Osteoblast (primary cell): ENCODE results near the gene TLE4. TPM values are rescaled to one million over a fixed set of nuclear protein-coding genes. Genes with fewer than 3 reads are reported as not detected.
"Not testable (repeated sequence)": the region's sequence is repeated elsewhere in the genome, so short reads cannot be mapped to it uniquely, and the experiment has no call there.

Experiments
- DNase-seq: peaks from one replicate; pipeline ENCODE4 v3.0.0; 2011; ENCODE audit warnings: low spot score, mixed read lengths; ENCODE audit not compliant: insufficient read length; ENCODE audit errors: missing footprints
- H2AFZ ChIP-seq: 2 replicates; pipeline ENCODE4 v1.6.0; 2011; ENCODE audit warnings: mild to moderate bottlenecking, low read length
- H3K27ac ChIP-seq: 2 replicates; pipeline ENCODE4 v1.5.1; 2011; ENCODE audit warnings: mild to moderate bottlenecking, low read depth, low read length, moderate library complexity
- H3K27me3 ChIP-seq: 2 replicates; pipeline ENCODE4 v1.6.0; 2012; ENCODE audit warnings: mild to moderate bottlenecking, control low read depth, inconsistent platforms, low read length, moderate library complexity; ENCODE audit not compliant: insufficient read depth
- H3K36me3 ChIP-seq: 2 replicates; pipeline ENCODE4 v1.5.1; 2011; ENCODE audit warnings: mild to moderate bottlenecking, low read length, control low read depth, moderate library complexity; ENCODE audit not compliant: insufficient read depth
- H3K4me1 ChIP-seq: 2 replicates; pipeline ENCODE4 v1.5.1; 2011; ENCODE audit warnings: mild to moderate bottlenecking, low read length, control low read depth, moderate library complexity; ENCODE audit not compliant: insufficient read depth
- H3K4me2 ChIP-seq: 2 replicates; pipeline ENCODE4 v1.6.0; 2011; ENCODE audit warnings: mild to moderate bottlenecking, low read length; ENCODE audit not compliant: insufficient read depth
- H3K4me3 ChIP-seq: fragments of 200-600 bp; sonication (generic); 3 replicates; pipeline ENCODE4 v1.5.1; 2012; ENCODE audit warnings: mild to moderate bottlenecking, low read length, inconsistent platforms; ENCODE audit not compliant: insufficient read depth
- H3K79me2 ChIP-seq: 2 replicates; pipeline ENCODE4 v1.6.0; 2012; ENCODE audit warnings: mild to moderate bottlenecking, low read length, control low read depth, inconsistent platforms; ENCODE audit not compliant: insufficient read depth
- H3K9me3 ChIP-seq: 2 replicates; pipeline ENCODE4 v1.5.1; 2011; ENCODE audit warnings: low read depth, low read length, control low read depth
- H4K20me1 ChIP-seq: 2 replicates; pipeline ENCODE4 v1.6.0; 2012; ENCODE audit warnings: mild to moderate bottlenecking, low read length, control low read depth; ENCODE audit not compliant: insufficient read depth
- total RNA-seq: library from RNA; depleted of rRNA; stranded (reverse); fragments of >200 nt; gene quantifications from 2 replicates; pipeline ENCODE4 v1.2.3, GENCODE V29; 2012
- TF ChIP-seq, protein P1 (sequence below): IDR thresholded peaks from 2 replicates; pipeline ENCODE4 v1.5.1; 2011; ENCODE audit warnings: mild to moderate bottlenecking, low read depth, low read length, moderate library complexity; ENCODE audit errors: extremely low read depth

Gene TLE4
- total RNA-seq, 1 donor = 62.2 TPM

DNA sequence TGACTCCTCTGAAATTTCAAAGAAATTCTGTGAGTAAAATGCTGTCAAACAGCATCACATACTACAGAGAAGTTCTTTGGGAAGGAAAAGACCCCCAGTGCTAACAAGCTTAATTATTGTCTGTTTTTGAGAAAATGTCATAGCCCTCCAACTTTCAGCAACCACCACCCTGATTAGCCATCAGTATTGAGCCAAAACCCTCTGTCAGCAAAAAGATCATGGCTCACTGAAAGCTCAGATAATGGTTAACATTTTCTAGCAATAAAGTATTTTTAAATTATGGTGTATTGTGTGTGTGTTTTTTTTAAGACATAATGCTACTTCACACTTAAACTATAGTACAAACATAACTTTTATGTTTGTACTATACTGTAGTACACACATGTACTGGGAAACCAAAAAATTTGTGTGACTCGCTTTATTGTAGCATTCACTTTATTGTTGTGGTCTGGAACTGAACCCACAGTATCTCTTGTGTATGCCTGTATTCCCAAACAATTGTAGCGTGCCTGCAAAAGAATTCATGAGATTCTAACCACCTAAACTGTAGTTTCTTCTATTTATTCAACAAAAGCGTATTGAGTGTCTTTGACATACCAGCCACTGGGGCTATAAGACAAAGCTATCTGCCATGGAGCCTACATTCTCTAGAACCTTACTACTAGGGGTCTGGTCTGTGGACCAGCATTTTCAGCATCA lies 31.6 kb downstream of the TLE4 start:
- Histone ChIP-seq H3K9me3 (no peaks in the 10 kb centered on the region), H3K4me1 (no peaks in the 10 kb centered on the region), H3K27ac (no peak overlapping the region), H4K20me1 (peaks cover 2% of the 10 kb centered on the region), H2AFZ (no peak overlapping the region), H3K27me3 (no peaks in the 10 kb centered on the region), H3K4me2 (no peak overlapping the region), H3K79me2 (peaks cover 33% of the 10 kb centered on the region), H3K4me3 (no peak overlapping the region), H3K36me3 (peaks cover 3% of the 10 kb centered on the region)
- DNase-seq = no peak
- TF ChIP-seq, protein P1, sequence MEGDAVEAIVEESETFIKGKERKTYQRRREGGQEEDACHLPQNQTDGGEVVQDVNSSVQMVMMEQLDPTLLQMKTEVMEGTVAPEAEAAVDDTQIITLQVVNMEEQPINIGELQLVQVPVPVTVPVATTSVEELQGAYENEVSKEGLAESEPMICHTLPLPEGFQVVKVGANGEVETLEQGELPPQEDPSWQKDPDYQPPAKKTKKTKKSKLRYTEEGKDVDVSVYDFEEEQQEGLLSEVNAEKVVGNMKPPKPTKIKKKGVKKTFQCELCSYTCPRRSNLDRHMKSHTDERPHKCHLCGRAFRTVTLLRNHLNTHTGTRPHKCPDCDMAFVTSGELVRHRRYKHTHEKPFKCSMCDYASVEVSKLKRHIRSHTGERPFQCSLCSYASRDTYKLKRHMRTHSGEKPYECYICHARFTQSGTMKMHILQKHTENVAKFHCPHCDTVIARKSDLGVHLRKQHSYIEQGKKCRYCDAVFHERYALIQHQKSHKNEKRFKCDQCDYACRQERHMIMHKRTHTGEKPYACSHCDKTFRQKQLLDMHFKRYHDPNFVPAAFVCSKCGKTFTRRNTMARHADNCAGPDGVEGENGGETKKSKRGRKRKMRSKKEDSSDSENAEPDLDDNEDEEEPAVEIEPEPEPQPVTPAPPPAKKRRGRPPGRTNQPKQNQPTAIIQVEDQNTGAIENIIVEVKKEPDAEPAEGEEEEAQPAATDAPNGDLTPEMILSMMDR = peak; percentile 20

DNA sequence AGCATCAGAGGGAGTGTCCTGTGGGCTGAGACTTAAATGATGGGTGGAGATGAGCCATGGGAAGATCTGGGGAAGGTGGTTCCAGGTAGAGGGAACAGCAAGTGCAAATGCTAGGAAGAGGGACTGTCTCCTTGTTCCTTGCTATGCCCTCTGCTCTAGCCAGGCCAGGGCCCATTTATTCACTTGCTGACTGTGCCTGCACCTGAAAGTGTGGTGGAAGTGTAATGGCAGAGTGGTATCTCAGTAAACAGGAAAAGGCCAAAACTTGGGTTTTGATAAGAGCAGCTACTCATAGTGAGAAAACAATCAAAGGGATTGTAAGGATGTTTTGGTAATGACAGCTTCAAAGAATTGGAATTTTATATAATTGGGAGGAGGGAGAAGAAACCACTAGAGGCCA lies 32.4 kb downstream of the TLE4 start:
- Histone ChIP-seq H3K27ac (no peak overlapping the region), H3K4me1 (peaks cover 1% of the 10 kb centered on the region), H4K20me1 (no peaks in the 10 kb centered on the region), H3K27me3 (no peaks in the 10 kb centered on the region), H3K4me2 (no peak overlapping the region), H3K36me3 (peaks cover 3% of the 10 kb centered on the region), H2AFZ (no peak overlapping the region), H3K9me3 (no peaks in the 10 kb centered on the region), H3K4me3 (no peak overlapping the region), H3K79me2 (peaks cover 30% of the 10 kb centered on the region)
- no peak for DNase-seq
- TF ChIP-seq, protein P1 = no peak

DNA sequence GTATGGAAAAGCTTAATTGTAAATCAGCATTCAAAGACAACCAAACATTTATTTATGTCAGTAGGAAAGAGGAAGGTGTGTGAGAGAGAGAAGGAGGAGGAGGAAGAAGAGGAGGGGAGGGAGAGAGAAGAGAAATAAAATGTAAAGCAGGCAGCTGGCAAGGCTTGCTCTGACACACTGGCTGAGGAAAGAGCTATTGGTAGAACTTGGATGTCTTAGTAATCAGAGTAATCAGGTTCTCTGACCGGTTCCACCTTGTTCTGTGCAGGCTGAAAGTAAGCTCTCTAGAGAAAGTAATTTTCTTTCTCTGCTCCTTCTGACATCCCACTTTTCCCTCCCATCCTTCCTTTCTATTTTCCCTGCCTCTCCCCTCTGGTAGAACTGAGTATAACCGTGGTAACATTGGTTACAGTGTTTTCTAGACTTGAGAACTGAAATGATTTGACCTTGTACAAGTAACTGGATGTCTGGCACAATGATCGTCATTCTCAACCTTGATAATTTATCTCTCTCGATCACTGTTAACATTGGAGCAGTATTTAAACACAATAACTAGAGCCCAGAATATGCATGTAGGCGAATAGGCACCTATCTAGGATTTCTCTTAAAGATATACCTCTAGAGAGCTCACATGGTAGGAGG lies 33.3 kb downstream of the TLE4 start:
- H3K27ac ChIP-seq = no peak overlapping the region
- H2AFZ ChIP-seq = no peak overlapping the region
- no peak overlapping the region for H3K4me2 ChIP-seq
- DNase-seq = no peak
- H3K9me3 ChIP-seq = no peaks in the 10 kb centered on the region
- H3K27me3 ChIP-seq = no peaks in the 10 kb centered on the region
- H4K20me1 ChIP-seq = no peaks in the 10 kb centered on the region
- H3K36me3 ChIP-seq = peaks cover 3% of the 10 kb centered on the region
- H3K4me1 ChIP-seq = peaks cover 10% of the 10 kb centered on the region
- peaks cover 26% of the 10 kb centered on the region for H3K79me2 ChIP-seq
- TF ChIP-seq, protein P1 = no peak
- H3K4me3 ChIP-seq = no peak overlapping the region

DNA sequence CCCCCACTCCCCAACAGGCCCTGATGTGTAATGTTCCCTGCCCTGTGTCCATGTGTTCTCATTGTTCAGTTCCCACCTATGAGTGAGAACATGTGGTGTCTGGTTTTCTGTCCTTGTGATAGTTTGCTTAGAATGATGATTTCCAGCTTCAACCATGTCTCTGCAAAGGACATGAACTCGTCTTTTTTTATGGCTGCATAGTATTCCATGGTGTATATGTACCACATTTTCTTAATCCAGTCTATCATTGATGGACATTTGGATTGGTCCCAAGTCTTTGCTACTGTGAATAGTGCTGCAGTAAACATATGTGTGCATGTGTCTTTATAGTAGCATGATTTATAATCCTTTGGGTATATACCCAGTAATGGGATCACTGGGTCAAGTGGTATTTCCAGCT lies 34.8 kb downstream of the TLE4 start:
- not testable (repeated sequence) for H3K9me3 ChIP-seq, H2AFZ ChIP-seq, H4K20me1 ChIP-seq, H3K4me3 ChIP-seq, H3K27me3 ChIP-seq, H3K27ac ChIP-seq, H3K36me3 ChIP-seq, DNase-seq, H3K4me2 ChIP-seq
- Histone ChIP-seq H3K79me2 (peaks cover 21% of the 10 kb centered on the region), H3K4me1 (peaks cover 25% of the 10 kb centered on the region)
